AG04449 (cell line): ENCODE measurements around the gene PARP8.

Experiments used
- CTCF ChIA-PET: fragments of 350-600 bp; formaldehyde crosslinking; extraction: SDS; loops from one replicate; lab custom pipeline; 2021; ENCODE audit warnings: antibody characterized with exemption; lab: Yijun Ruan, JAX
- POLR2A ChIA-PET: fragments of 400-600, 350-600 bp; formaldehyde crosslinking; extraction: SDS; loops from one replicate; lab custom pipeline; 2020; ENCODE audit warnings: antibody characterized with exemption, inconsistent platforms; lab: Yijun Ruan, JAX
- DNase-seq: peaks from one replicate; pipeline ENCODE4 v3.0.0-alpha.2; 2010; ENCODE audit warnings: low read depth, low spot score
- H3K4me3 ChIP-seq: 2 replicates; pipeline ENCODE4 v1.5.1; 2011; ENCODE audit warnings: low read depth, mild to moderate bottlenecking, control low read depth, low read length
- CTCF ChIP-seq: IDR thresholded peaks from one replicate; pipeline ENCODE4 v1.5.1; 2011; ENCODE audit warnings: mild to moderate bottlenecking, moderate library complexity, low read length, control low read depth, inconsistent platforms; ENCODE audit not compliant: insufficient read depth; ENCODE audit errors: missing control alignments

PARP8 gene

GRCh38 chr5:50745221-50745910 lies 78.9 kb downstream of the PARP8 start:
- POLR2A ChIA-PET = no interaction called here
- TF ChIP-seq CTCF = no peak
- DNase-seq = no peak
- CTCF ChIA-PET = interaction anchor here (1.3 to 1.7 kb wide), 2 partner anchors 10 to 11 kb away, joined by 3 to 4 read pairs; no protein-coding TSS in a partner anchor
- H3K4me3 ChIP-seq = no peak overlapping the region

GRCh38 chr5:50749181-50749580 lies 82.7 kb downstream of the PARP8 start:
- CTCF ChIA-PET = interaction anchor here (1.4 kb wide), 1 partner anchor 9 kb away, joined by 3 read pairs; no protein-coding TSS in a partner anchor
- no peak for DNase-seq
- no peak for TF ChIP-seq CTCF
- no peak overlapping the region for H3K4me3 ChIP-seq
- POLR2A ChIA-PET = no interaction called here

- TF ChIP-seq CTCF = no peak
- no peak for DNase-seq
- no peak overlapping the region for H3K4me3 ChIP-seq
- ChIA-PET POLR2A (no interaction called here), CTCF (interaction anchor here (1.9 kb wide), 1 partner anchor 24 kb away, joined by 6 read pairs; no protein-coding TSS in a partner anchor)
These were observed 83.4 kb downstream of the PARP8 start for GRCh38 chr5:50749873-50750272.

GRCh38 chr5:50751064-50751657 lies 84.7 kb downstream of the PARP8 start:
- ChIA-PET CTCF (interaction anchor here (0.9 to 2.3 kb wide), 9 partner anchors 9 to 311 kb away, joined by 3 to 20 read pairs (median 4); partner anchors contain the start of gene EMB), POLR2A (no interaction called here)
- TF ChIP-seq CTCF = peak; percentile 80

GRCh38 chr5:50752800-50753199 lies 86.4 kb downstream of the PARP8 start:
- ChIA-PET CTCF (interaction anchor here (2.3 kb wide), 2 partner anchors 11 to 16 kb away, joined by 20 read pairs; no protein-coding TSS in a partner anchor), POLR2A (no interaction called here)
- no peak for DNase-seq
- H3K4me3 ChIP-seq = no peak overlapping the region
- no peak for TF ChIP-seq CTCF

More at GRCh38 chr5:50751064-50751657, 84.7 kb downstream of the PARP8 start:
- DNase-seq = no peak
- no peak overlapping the region for H3K4me3 ChIP-seq
